K562 (cell line): ENCODE data around the gene ARHGDIB. TPM values are rescaled to one million over a fixed set of nuclear protein-coding genes. Genes with fewer than 3 reads are reported as not detected.

Source experiments
- ASH1L ChIP-seq: fragments of 450-650 bp; IDR thresholded peaks from 2 replicates; pipeline ENCODE4 v1.6.1; 2018; ENCODE audit warnings: borderline replicate concordance, mild to moderate bottlenecking, low read depth; ENCODE audit not compliant: partially characterized antibody
- CEBPB ChIP-seq: fragments of 450-650 bp; IDR thresholded peaks from 2 replicates; pipeline ENCODE4 v1.6.1; 2016; ENCODE audit warnings: missing genetic modification characterization, missing compliant biosample characterization
- DMBX1 ChIP-seq: fragments of 250-450 bp; sonication (Bioruptor Pico); IDR thresholded peaks from 2 replicates; pipeline ENCODE4 v1.8.0; 2022; ENCODE audit warnings: inconsistent platforms, mild to moderate bottlenecking, moderate library complexity, borderline replicate concordance
- FOXA3 ChIP-seq, 2 experiments: fragments of 450-650 bp in 1 of 2; sonication (generic) in 1 of 2; formaldehyde crosslinking; IDR thresholded peaks in 1 of 2; conservative IDR thresholded peaks in 1 of 2; 2 replicates each; pipeline versions ENCODE4 v1.4.0 to v1.8.0; 2020 to 2022; ENCODE audit warnings: mild to moderate bottlenecking in 2 of 2, missing genetic modification reagents in 1 of 2
- GTF2F1 ChIP-seq: IDR thresholded peaks from 2 replicates; pipeline ENCODE4 v1.6.1; 2011; ENCODE audit warnings: low read depth, low read length, improper control_type of control experiment
- HDAC8 ChIP-seq: fragments of 450-650 bp; IDR thresholded peaks from 2 replicates; pipeline ENCODE4 v1.6.1; 2016; ENCODE audit warnings: mild to moderate bottlenecking, missing genetic modification characterization, moderate library complexity, missing compliant biosample characterization
- HSF4 ChIP-seq: fragments of 250-450 bp; sonication (Bioruptor Pico); IDR thresholded peaks from 2 replicates; pipeline ENCODE4 v2.1.2; 2022; ENCODE audit warnings: mild to moderate bottlenecking, moderate library complexity, borderline replicate concordance
- ILK ChIP-seq: fragments of 450-650 bp; IDR thresholded peaks from 2 replicates; pipeline ENCODE4 v1.6.1; 2016; ENCODE audit warnings: missing genetic modification characterization, low read depth, mild to moderate bottlenecking, missing compliant biosample characterization, moderate library complexity, borderline replicate concordance
- MECOM ChIP-seq: fragments of 250-450 bp; sonication (Bioruptor Pico); IDR thresholded peaks from 2 replicates; pipeline ENCODE4 v1.8.0; 2022; ENCODE audit warnings: inconsistent platforms
- MEF2D ChIP-seq: conservative IDR thresholded peaks from 2 replicates; pipeline ENCODE4 v1.6.1; 2016; ENCODE audit warnings: low read depth, missing genetic modification characterization, missing compliant biosample characterization
- PPARD ChIP-seq: fragments of 250-450 bp; sonication (Bioruptor Pico); IDR thresholded peaks from 2 replicates; pipeline ENCODE4 v1.8.0; 2022; ENCODE audit warnings: inconsistent platforms, mild to moderate bottlenecking, moderate library complexity
- PTRF ChIP-seq: fragments of 450-650 bp; IDR thresholded peaks from 2 replicates; pipeline ENCODE4 v1.6.1; 2016; ENCODE audit warnings: mild to moderate bottlenecking, missing genetic modification characterization, missing compliant biosample characterization
- PYGO2 ChIP-seq: fragments of 450-650 bp; IDR thresholded peaks from 2 replicates; pipeline ENCODE4 v1.6.1; 2016; ENCODE audit warnings: mild to moderate bottlenecking, missing genetic modification characterization, moderate library complexity, missing compliant biosample characterization
- SMAD4 ChIP-seq: fragments of 250-450 bp; sonication (Bioruptor Pico); conservative IDR thresholded peaks from 2 replicates; pipeline ENCODE4 v1.8.0; 2021; ENCODE audit warnings: inconsistent platforms, mild to moderate bottlenecking, moderate library complexity
- TAF15 ChIP-seq: fragments of 200-400 bp; formaldehyde crosslinking; IDR thresholded peaks from 2 replicates; pipeline ENCODE4 v1.6.1; 2017; ENCODE audit warnings: mild to moderate bottlenecking, low read depth, low read length, moderate library complexity
- TCF3 ChIP-seq: sonication (generic); formaldehyde crosslinking; IDR thresholded peaks from 2 replicates; pipeline ENCODE4 v1.4.0; 2020; ENCODE audit warnings: mild to moderate bottlenecking, missing genetic modification reagents
- ZNF239 ChIP-seq: fragments of 250-450 bp; sonication (Bioruptor Pico); IDR thresholded peaks from 2 replicates; pipeline ENCODE4 v1.4.0; 2020; ENCODE audit warnings: mild to moderate bottlenecking
- polyA plus RNA-seq, 8 experiments: library from polyadenylated mRNA; depleted of rRNA in 4 of 8; stranded (reverse) in 5 of 8; unstranded in 3 of 8; fragments of >200 nt; fragmentation: Nextera tagmentation in 2 of 8; fragmentation: Illumina TruSeq in 1 of 8; extraction: Ambion mirVana in 2 of 8; extraction: Trizol in 1 of 8; gene quantifications; 2 replicates each; pipeline versions ENCODE4 v1.2.1 to v1.2.3, GENCODE V29; 2011 to 2014; ENCODE audit warnings: inconsistent platforms in 1 of 8, missing spikeins in 1 of 8
- total RNA-seq, 7 experiments: library from RNA; depleted of rRNA in 6 of 7; stranded (reverse); fragments of >200 nt in 6 of 7; fragmentation: Illumina TruSeq in 2 of 7; extraction: Trizol in 2 of 7; gene quantifications; 2 replicates each; pipeline versions ENCODE4 v1.2.1 to v1.2.3, GENCODE V29; 2011 to 2021; ENCODE audit warnings: low replicate concordance in 1 of 7
- TF ChIP-seq, protein P1 (sequence below): fragments of 200-800 bp; sonication (Bioruptor generic); IDR thresholded peaks from 2 replicates; pipeline ENCODE4 v1.6.1; 2017; ENCODE audit warnings: missing genetic modification characterization, missing compliant biosample characterization
- TF ChIP-seq, protein P2 (sequence below): sonication (generic); formaldehyde crosslinking; IDR thresholded peaks from 2 replicates; pipeline ENCODE4 v1.5.0; 2020; ENCODE audit warnings: missing genetic modification reagents
- TF ChIP-seq, protein P3 (sequence below): fragments of 450-650 bp; IDR thresholded peaks from 2 replicates; pipeline ENCODE4 v1.6.1; 2017; ENCODE audit warnings: antibody characterized with exemption, mild to moderate bottlenecking
- TF ChIP-seq, protein P4 (sequence below), 3 experiments: fragments of 200-800 bp in 1 of 3; sonication (Bioruptor generic) in 1 of 3; sonication (generic) in 1 of 3; formaldehyde crosslinking in 1 of 3; IDR thresholded peaks; 2 replicates each; pipeline versions ENCODE4 v1.6.1 to v1.8.0; 2016 to 2022; ENCODE audit warnings: mild to moderate bottlenecking in 2 of 3, missing compliant biosample characterization in 2 of 3, missing genetic modification characterization in 2 of 3, missing genetic modification reagents in 1 of 3

ARHGDIB gene
- total and polyA plus RNA-seq, 9 of the 15 experiments (the other 6 are each of a cell fraction or from before 2014, with no cell fraction given), result 9.5 to 204 (median 116) TPM

DNA sequence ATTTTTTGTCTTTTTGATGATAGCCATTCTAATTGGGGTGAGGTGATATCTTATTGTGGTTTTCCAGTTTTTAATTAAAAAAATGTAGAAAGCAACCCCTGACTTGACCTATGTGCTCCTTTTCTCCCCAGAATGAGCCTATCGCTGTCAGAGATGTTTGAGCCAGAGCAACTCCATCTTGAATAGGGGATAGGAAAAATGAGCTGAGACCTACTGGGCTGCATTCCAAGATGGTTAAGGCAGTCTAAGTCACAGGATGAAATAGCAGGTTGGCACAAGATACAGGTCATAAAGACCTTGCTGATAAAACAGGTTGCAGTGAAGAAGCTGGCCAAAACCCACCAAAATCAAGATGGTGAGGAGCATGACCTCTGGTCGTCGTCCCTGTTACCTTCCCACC is 36.9 kb downstream of the ARHGDIB start (continued):
- TF ChIP-seq, protein P1, sequence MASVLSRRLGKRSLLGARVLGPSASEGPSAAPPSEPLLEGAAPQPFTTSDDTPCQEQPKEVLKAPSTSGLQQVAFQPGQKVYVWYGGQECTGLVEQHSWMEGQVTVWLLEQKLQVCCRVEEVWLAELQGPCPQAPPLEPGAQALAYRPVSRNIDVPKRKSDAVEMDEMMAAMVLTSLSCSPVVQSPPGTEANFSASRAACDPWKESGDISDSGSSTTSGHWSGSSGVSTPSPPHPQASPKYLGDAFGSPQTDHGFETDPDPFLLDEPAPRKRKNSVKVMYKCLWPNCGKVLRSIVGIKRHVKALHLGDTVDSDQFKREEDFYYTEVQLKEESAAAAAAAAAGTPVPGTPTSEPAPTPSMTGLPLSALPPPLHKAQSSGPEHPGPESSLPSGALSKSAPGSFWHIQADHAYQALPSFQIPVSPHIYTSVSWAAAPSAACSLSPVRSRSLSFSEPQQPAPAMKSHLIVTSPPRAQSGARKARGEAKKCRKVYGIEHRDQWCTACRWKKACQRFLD (CRISPR knock-in tag), result peak; percentile 36; the same call in 1 of the 2 replicates
- TF ChIP-seq HSF4 (CRISPR knock-in tag) (no peak), ZNF239 (peak; percentile 42; the same call in 1 of the 2 replicates), PPARD (CRISPR knock-in tag) (no peak), HDAC8 (tag) (peak; percentile 63; the same call in 1 of the 2 replicates), PTRF (tag) (peak; percentile 81), TAF15 (no peak), SMAD4 (CRISPR knock-in tag) (peak; percentile 84), CEBPB (tag) (no peak), FOXA3 (CRISPR knock-in tag; conservative IDR thresholded peaks at IDR 0.05 in 1 of 2, IDR thresholded peaks at IDR 0.05 in 1 of 2) (no peak), DMBX1 (CRISPR knock-in tag) (peak; percentile 82), ASH1L (no peak), ILK (peak; percentile 86), GTF2F1 (no peak), MEF2D (0 out of 2 replicates have a peak, but pooled peaks have one; percentile 30), TCF3 (CRISPR knock-in tag) (no peak), PYGO2 (tag) (peak; percentile 79), MECOM (CRISPR knock-in tag) (peak; percentile 74)
- TF ChIP-seq, protein P2, sequence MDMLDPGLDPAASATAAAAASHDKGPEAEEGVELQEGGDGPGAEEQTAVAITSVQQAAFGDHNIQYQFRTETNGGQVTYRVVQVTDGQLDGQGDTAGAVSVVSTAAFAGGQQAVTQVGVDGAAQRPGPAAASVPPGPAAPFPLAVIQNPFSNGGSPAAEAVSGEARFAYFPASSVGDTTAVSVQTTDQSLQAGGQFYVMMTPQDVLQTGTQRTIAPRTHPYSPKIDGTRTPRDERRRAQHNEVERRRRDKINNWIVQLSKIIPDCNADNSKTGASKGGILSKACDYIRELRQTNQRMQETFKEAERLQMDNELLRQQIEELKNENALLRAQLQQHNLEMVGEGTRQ (CRISPR knock-in tag), result no peak
- TF ChIP-seq, protein P3, sequence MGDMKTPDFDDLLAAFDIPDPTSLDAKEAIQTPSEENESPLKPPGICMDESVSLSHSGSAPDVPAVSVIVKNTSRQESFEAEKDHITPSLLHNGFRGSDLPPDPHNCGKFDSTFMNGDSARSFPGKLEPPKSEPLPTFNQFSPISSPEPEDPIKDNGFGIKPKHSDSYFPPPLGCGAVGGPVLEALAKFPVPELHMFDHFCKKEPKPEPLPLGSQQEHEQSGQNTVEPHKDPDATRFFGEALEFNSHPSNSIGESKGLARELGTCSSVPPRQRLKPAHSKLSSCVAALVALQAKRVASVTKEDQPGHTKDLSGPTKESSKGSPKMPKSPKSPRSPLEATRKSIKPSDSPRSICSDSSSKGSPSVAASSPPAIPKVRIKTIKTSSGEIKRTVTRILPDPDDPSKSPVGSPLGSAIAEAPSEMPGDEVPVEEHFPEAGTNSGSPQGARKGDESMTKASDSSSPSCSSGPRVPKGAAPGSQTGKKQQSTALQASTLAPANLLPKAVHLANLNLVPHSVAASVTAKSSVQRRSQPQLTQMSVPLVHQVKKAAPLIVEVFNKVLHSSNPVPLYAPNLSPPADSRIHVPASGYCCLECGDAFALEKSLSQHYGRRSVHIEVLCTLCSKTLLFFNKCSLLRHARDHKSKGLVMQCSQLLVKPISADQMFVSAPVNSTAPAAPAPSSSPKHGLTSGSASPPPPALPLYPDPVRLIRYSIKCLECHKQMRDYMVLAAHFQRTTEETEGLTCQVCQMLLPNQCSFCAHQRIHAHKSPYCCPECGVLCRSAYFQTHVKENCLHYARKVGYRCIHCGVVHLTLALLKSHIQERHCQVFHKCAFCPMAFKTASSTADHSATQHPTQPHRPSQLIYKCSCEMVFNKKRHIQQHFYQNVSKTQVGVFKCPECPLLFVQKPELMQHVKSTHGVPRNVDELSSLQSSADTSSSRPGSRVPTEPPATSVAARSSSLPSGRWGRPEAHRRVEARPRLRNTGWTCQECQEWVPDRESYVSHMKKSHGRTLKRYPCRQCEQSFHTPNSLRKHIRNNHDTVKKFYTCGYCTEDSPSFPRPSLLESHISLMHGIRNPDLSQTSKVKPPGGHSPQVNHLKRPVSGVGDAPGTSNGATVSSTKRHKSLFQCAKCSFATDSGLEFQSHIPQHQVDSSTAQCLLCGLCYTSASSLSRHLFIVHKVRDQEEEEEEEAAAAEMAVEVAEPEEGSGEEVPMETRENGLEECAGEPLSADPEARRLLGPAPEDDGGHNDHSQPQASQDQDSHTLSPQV, result peak; percentile 68
- TF ChIP-seq, protein P4, sequence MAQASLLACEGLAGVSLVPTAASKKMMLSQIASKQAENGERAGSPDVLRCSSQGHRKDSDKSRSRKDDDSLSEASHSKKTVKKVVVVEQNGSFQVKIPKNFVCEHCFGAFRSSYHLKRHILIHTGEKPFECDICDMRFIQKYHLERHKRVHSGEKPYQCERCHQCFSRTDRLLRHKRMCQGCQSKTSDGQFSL (CRISPR knock-in tag; IDR thresholded peaks at IDR 0.05), result no peak
- TF ChIP-seq, protein P4 (tag; IDR thresholded peaks at IDR 0.05), result peak in 1 of 2 experiments; percentile 94; a peak in 2 of 4 replicates
